ENCODE data around the gene COL2A1.
A peak's percentile ranks its signal among the peaks of the same experiment; 100 is the strongest.

Gene COL2A1

GRCh38 chr12:47942614-47943225 is 61.6 kb downstream of the COL2A1 start:
- no peak for DNase-seq

GRCh38 chr12:47941871-47942613 is 62.2 kb downstream of the COL2A1 start:
- DNase-seq: peak; percentile 42

GRCh38 chr12:47941475-47941780 is 62.8 kb downstream of the COL2A1 start:
- DNase-seq: no peak

- DNase-seq: no peak
These were observed 63.4 kb downstream of the COL2A1 start for GRCh38 chr12:47940773-47941474.

GRCh38 chr12:47939009-47939601 is 65.2 kb downstream of the COL2A1 start:
- DNase-seq: no peak

GRCh38 chr12:47938594-47938993 is 65.7 kb downstream of the COL2A1 start:
- DNase-seq: no peak

GRCh38 chr12:47938093-47938492 is 66.2 kb downstream of the COL2A1 start:
- DNase-seq: no peak

GRCh38 chr12:47935184-47935583 is 69.1 kb downstream of the COL2A1 start:
- no peak for DNase-seq

GRCh38 chr12:47931187-47931586 is 73.1 kb downstream of the COL2A1 start:
- no peak for DNase-seq

- DNase-seq: no peak
These were observed 73.6 kb downstream of the COL2A1 start for GRCh38 chr12:47930634-47931033.

- DNase-seq: no peak
These were observed 76.9 kb downstream of the COL2A1 start for GRCh38 chr12:47927346-47927745.
